GM12878 (cell line): ENCODE measurements around the gene OR10R2. TPM values are rescaled to one million over a fixed set of nuclear protein-coding genes. Genes with fewer than 3 reads are reported as not detected.

Experiments
- KLF5 ChIP-seq: fragments of 450-650 bp; IDR thresholded peaks from 2 replicates; pipeline ENCODE4 v1.6.1; 2014; ENCODE audit warnings: mild to moderate bottlenecking; ENCODE audit not compliant: partially characterized antibody
- MTA3 ChIP-seq: IDR thresholded peaks from 2 replicates; pipeline ENCODE4 v1.6.1; 2012; ENCODE audit warnings: low read length, inconsistent platforms, borderline replicate concordance
- NFIC ChIP-seq: IDR thresholded peaks from 2 replicates; pipeline ENCODE4 v1.6.1; 2012; ENCODE audit warnings: low read depth, mild to moderate bottlenecking, inconsistent platforms, low read length, moderate library complexity
- NFXL1 ChIP-seq: fragments of 450-650 bp; IDR thresholded peaks from 2 replicates; pipeline ENCODE4 v1.6.1; 2017; ENCODE audit warnings: antibody characterized with exemption, mild to moderate bottlenecking, borderline replicate concordance
- NR2C1 ChIP-seq: fragments of 450-650 bp; IDR thresholded peaks from 2 replicates; pipeline ENCODE4 v1.6.1; 2017; ENCODE audit warnings: antibody characterized with exemption, mild to moderate bottlenecking, moderate library complexity
- NRF1 ChIP-seq: conservative IDR thresholded peaks from 2 replicates; pipeline ENCODE4 v1.6.1; 2011; ENCODE audit warnings: mild to moderate bottlenecking, low read depth, low read length, improper control_type of control experiment
- RAD21 ChIP-seq: IDR thresholded peaks from 2 replicates; pipeline ENCODE4 v1.6.1; 2011; ENCODE audit warnings: mild to moderate bottlenecking, low read depth, low read length, moderate library complexity; ENCODE audit not compliant: insufficient read depth
- ZNF274 ChIP-seq: IDR thresholded peaks from one replicate; pipeline ENCODE4 v1.8.0; 2011; ENCODE audit not compliant: insufficient read length, insufficient read depth
- polyA plus RNA-seq, 11 experiments: library from polyadenylated mRNA; depleted of rRNA in 4 of 11; unstranded in 6 of 11; stranded (reverse) in 5 of 11; fragments of >200 nt; fragmentation: Nextera tagmentation in 4 of 11; fragmentation: Illumina TruSeq in 1 of 11; extraction: Ambion mirVana in 4 of 11; extraction: Trizol in 1 of 11; gene quantifications; 1 replicate in 1 of 11; 2 replicates in 10 of 11; pipeline versions ENCODE4 v1.2.1 to v1.2.3, GENCODE V29; 2011 to 2016; ENCODE audit warnings: inconsistent platforms in 2 of 11, missing spikeins in 2 of 11, low read depth in 1 of 11
- total RNA-seq, 4 experiments: library from RNA; depleted of rRNA in 3 of 4; stranded (reverse); fragments of >200 nt in 3 of 4; fragmentation: Illumina TruSeq in 1 of 4; extraction: Trizol in 1 of 4; gene quantifications; 2 replicates each; pipeline versions ENCODE4 v1.2.1 to v1.2.3, GENCODE V29; 2013 to 2021
- TF ChIP-seq, protein P1 (sequence below): IDR thresholded peaks from 2 replicates; pipeline ENCODE4 v1.6.1; 2012; ENCODE audit warnings: improper control_type of control experiment, low read depth, low read length; ENCODE audit not compliant: insufficient replicate concordance
- TF ChIP-seq, protein P2 (sequence below): fragments of 450-650 bp; IDR thresholded peaks from 2 replicates; pipeline ENCODE4 v1.6.1; 2016; ENCODE audit warnings: mild to moderate bottlenecking

Gene OR10R2
- total and polyA plus RNA-seq, 10 of the 15 experiments (the other 5 are each of a cell fraction or from before 2014, with no cell fraction given): not detected

DNA sequence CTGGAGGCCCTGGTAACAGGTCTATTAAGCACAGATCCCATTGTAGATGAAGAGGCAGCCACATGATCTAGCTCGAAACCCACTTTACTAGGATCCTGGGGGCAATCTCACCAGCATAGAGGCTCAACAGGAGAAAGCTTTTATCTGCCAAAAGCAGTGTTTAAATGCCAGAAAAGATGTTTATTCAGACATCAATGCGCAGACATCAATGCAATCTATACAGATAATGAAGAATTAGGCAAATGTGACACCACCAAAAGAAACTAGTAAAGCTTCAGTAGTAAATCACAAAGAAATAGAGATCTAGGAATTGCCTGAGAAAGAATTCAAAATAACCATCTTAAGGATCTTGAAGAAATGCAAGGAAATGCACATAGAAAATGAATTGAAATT is 49.6 kb downstream of the OR10R2 start (continued):
- TF ChIP-seq, protein P1, sequence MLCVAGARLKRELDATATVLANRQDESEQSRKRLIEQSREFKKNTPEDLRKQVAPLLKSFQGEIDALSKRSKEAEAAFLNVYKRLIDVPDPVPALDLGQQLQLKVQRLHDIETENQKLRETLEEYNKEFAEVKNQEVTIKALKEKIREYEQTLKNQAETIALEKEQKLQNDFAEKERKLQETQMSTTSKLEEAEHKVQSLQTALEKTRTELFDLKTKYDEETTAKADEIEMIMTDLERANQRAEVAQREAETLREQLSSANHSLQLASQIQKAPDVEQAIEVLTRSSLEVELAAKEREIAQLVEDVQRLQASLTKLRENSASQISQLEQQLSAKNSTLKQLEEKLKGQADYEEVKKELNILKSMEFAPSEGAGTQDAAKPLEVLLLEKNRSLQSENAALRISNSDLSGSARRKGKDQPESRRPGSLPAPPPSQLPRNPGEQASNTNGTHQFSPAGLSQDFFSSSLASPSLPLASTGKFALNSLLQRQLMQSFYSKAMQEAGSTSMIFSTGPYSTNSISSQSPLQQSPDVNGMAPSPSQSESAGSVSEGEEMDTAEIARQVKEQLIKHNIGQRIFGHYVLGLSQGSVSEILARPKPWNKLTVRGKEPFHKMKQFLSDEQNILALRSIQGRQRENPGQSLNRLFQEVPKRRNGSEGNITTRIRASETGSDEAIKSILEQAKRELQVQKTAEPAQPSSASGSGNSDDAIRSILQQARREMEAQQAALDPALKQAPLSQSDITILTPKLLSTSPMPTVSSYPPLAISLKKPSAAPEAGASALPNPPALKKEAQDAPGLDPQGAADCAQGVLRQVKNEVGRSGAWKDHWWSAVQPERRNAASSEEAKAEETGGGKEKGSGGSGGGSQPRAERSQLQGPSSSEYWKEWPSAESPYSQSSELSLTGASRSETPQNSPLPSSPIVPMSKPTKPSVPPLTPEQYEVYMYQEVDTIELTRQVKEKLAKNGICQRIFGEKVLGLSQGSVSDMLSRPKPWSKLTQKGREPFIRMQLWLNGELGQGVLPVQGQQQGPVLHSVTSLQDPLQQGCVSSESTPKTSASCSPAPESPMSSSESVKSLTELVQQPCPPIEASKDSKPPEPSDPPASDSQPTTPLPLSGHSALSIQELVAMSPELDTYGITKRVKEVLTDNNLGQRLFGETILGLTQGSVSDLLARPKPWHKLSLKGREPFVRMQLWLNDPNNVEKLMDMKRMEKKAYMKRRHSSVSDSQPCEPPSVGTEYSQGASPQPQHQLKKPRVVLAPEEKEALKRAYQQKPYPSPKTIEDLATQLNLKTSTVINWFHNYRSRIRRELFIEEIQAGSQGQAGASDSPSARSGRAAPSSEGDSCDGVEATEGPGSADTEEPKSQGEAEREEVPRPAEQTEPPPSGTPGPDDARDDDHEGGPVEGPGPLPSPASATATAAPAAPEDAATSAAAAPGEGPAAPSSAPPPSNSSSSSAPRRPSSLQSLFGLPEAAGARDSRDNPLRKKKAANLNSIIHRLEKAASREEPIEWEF: no peak
- TF ChIP-seq MTA3 (no peak), KLF5 (no peak), NFXL1 (no peak), NR2C1 (no peak), ZNF274 (no peak), NFIC (no peak), NRF1 (no peak), RAD21 (no peak)
- TF ChIP-seq, protein P2, sequence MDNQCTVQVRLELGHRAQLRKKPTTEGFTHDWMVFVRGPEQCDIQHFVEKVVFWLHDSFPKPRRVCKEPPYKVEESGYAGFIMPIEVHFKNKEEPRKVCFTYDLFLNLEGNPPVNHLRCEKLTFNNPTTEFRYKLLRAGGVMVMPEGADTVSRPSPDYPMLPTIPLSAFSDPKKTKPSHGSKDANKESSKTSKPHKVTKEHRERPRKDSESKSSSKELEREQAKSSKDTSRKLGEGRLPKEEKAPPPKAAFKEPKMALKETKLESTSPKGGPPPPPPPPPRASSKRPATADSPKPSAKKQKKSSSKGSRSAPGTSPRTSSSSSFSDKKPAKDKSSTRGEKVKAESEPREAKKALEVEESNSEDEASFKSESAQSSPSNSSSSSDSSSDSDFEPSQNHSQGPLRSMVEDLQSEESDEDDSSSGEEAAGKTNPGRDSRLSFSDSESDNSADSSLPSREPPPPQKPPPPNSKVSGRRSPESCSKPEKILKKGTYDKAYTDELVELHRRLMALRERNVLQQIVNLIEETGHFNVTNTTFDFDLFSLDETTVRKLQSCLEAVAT: no peak
- TF ChIP-seq, all 136 proteins: peak for 0
